NCI-H460 (cell line): ENCODE data around the gene C10orf53. TPM values are rescaled to one million over a fixed set of nuclear protein-coding genes. Genes with fewer than 3 reads are reported as not detected.

Source experiments
- DNase-seq: peaks from one replicate; pipeline ENCODE4 v3.0.0-alpha.2; 2016; ENCODE audit warnings: low read depth; ENCODE audit errors: extremely low read depth
- total RNA-seq: library from RNA; depleted of rRNA; stranded (reverse); fragments of >200 nt; shearing (Covaris generic); gene quantifications from 2 replicates; pipeline ENCODE4 v1.2.3, GENCODE V29; 2014

Gene C10orf53
- total RNA-seq, 1 experiment from 2014 or later: not detected

GRCh38 chr10:49735848-49736563, 56.6 kb downstream of the C10orf53 start:
- no peak for DNase-seq

- no peak for DNase-seq
These were observed 57.2 kb downstream of the C10orf53 start for GRCh38 chr10:49736564-49737113.

GRCh38 chr10:49737474-49738201, 58.2 kb downstream of the C10orf53 start:
- no peak for DNase-seq

GRCh38 chr10:49738616-49739360, 59.3 kb downstream of the C10orf53 start:
- DNase-seq: no peak

- DNase-seq: no peak
These were observed 60.0 kb downstream of the C10orf53 start for GRCh38 chr10:49739426-49739825.

GRCh38 chr10:49740346-49741107, 61.1 kb downstream of the C10orf53 start:
- no peak for DNase-seq

- DNase-seq: no peak
These were observed 61.9 kb downstream of the C10orf53 start for GRCh38 chr10:49741108-49741995.

- DNase-seq: no peak
These were observed 63.4 kb downstream of the C10orf53 start for GRCh38 chr10:49742683-49743463.

- no peak for DNase-seq
These were observed 64.1 kb downstream of the C10orf53 start for GRCh38 chr10:49743464-49744075.

- DNase-seq: no peak
These were observed 64.7 kb downstream of the C10orf53 start for GRCh38 chr10:49744091-49744685.

GRCh38 chr10:49744924-49745605, 65.6 kb downstream of the C10orf53 start:
- no peak for DNase-seq

GRCh38 chr10:49745756-49746155, 66.3 kb downstream of the C10orf53 start:
- no peak for DNase-seq

GRCh38 chr10:49746626-49747302, 67.3 kb downstream of the C10orf53 start:
- DNase-seq: no peak
